Measurements from ENCODE around the gene IQCN.
A peak's percentile ranks its signal among the peaks of the same experiment; 100 is the strongest.

The IQCN gene

DNA sequence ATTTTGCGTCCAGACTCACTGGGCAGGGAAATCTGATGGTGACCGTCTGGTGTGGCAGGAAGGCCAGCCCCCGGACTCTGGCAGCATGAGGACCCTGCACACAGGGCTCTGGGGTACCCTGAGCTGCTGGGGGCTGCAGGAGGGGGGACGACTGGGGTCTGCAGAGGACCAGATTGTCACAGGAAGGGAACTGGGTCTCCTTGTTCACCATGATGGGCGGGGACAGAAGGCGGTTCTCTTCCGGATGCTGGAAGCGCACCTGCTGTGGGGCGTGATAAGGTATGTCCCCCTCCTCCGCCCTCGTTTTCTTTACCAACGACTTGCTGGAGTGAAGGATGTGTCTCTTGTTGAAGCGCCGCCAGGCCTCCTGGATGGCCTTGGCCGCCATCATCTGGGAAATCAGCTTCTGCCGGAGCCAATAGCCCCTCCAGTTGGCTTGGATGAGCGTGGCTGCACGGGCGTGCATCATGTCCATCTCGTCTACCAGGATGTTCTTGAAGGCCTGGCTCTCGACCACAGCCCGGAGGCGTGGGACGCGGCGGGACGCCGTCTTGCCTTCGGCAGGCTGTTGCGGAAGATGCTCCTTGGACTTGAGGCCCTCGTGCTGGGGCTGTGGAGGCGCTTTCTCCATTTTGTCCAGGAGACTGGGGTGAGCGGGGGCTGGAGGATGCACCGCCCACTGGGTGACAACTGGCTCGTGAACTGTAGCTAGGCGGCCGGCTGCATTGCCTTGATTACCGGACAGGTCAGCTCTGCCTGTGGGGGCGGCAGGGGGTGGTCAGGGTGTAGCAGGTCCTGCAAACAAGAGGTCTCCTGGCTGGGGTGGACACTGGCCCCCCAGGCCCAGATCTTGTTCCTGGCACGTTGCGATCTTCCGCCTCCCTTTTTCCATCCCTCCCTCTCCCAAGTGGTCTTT is 7.2 kb downstream of the IQCN start:
- no peak for DNase-seq (ENCODE audit: low read depth)

GRCh38 chr19:18265582-18265981 is 8.7 kb downstream of the IQCN start:
- no peak for DNase-seq (ENCODE audit: low read depth)

DNA sequence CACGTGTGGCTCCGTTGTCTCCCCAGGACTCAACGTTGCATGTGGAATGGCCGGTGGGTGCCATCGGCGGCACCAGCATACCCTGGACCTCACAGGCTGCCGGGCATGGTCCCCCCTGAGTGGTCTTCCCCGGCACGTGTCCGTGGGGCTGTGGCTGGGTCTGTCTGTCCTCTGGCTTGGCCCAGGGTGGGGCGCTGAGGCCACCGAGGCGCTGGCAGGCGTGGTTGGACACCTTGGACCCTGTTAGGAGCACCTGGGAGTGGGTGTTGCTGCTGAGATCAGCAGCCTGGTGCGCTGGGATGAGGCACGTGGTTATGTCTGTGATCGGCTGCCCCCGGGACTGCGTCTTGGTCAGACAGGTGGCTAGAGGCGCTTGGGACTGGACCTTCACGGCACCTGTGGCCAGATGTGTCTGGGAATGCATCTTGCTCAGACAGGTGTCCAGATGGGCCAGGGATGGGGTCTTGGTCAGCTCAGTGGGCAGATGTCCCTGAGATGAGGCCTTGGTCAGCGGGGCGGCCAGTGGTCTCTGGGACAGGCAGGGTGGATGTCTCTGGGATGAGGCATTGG is 9.2 kb downstream of the IQCN start:
- DNase-seq (ENCODE audit: low read depth), result no peak

DNA sequence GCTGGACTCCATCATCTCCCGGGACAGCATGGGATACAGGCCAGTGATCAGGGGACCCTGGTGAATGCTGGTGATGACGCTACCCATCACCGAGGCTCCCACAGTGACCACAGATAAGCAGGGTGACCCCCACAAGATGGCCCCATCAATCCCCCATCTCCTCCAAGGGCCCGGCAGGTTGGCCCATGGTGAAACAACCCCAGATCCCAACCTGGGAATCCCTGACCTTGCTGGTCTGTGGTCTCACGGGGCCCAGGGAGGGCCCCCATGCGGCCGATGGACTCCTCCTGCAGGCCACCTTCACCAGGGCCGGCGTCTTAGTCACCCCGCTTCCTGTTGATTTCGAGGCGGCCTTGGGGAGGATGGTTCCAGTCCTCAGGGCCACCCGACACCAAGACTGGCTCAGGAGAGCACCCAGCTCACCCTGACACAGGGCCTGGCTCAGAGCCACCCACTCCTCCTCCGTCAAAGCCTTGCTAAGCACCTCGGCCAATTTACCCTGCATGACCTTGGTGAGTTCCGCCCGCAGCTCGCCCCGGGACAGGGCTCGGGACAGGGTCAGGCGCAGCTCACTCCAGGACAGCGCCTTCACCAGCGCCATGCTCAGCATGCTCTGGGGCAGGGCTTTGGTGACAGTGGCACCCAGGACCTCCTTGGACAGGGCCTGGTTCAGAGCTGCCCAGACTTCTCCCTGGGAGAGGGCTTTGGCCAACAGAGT is 10.0 kb downstream of the IQCN start:
- DNase-seq (ENCODE audit: low read depth), result no peak

- no peak for DNase-seq (ENCODE audit: low read depth)
These were observed 10.7 kb downstream of the IQCN start for GRCh38 chr19:18263324-18264136.

- no peak for DNase-seq (ENCODE audit: low read depth)
These were observed 11.3 kb downstream of the IQCN start for GRCh38 chr19:18262917-18263316.

DNA sequence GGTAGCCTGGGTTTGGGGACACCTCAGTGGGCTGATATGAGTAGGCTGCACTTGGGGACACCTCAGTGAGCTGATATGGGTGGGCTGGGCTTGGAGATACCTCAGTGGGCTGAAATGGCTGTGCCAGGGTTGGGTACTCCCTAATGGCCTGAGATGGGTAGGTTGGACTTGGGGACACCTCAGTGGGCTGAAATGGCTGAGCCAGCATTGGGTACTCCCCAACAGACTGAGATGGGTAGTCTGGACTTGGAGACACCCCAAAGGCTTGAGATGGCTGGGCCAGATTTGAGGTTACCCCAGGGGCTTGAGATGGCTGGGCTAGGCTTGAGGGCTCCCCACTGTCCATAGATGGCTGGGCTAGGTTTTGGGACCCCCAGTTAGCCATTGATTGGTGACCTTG is 12.1 kb downstream of the IQCN start:
- DNase-seq (ENCODE audit: low read depth), result no peak

- no peak for DNase-seq (ENCODE audit: low read depth)
These were observed 12.8 kb downstream of the IQCN start for GRCh38 chr19:18261474-18261873.

- DNase-seq (ENCODE audit: low read depth), result no peak
These were observed 14.4 kb downstream of the IQCN start for GRCh38 chr19:18259893-18260292.

DNA sequence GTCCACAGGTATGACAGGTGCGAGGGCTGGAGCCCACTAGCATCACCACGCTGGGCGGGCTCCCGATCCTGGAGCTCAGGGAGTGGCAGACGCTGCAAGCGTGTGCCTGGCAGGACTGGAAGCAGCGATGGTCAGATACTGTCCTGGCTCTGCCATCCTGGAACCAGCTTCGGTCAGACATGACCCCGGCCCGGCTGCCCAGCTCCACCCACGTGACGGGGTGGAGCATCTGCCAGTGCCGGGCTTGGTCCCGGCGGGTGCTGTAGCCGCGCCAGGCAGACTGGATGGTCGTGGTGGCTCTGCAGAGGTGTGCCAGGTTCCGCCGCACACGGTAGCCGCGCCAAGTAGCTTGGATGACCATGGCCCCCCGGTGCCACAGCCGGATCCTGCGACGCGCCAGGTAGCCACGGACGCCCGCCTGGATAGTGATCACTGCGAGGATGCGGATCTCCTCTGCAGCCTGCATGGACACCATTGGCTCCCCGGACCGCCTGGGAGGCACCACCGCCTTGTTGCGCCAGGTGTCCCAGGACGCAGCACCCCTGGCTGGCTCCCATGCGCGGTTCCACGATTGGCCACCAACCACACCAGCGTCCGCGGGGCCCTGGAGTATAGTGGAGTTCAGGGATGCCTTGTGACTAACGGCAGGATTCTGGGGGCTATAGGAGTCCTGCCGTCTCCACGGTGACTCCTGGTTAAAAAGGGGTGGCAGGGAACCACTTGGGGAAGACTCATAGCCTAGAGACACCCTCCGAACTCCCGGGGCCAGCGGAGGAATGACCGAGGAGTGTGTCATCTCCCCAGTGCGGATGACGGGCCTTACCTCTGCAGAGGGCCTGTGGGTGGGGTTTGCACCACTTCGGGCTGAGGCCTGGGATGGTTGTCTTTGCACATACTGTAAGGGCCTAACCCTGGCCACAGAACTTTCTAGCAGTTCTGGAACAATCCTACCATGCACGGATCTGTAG is 16.5 kb downstream of the IQCN start:
- DNase-seq (ENCODE audit: low read depth), result no peak

GRCh38 chr19:18254546-18255503 is 19.4 kb downstream of the IQCN start:
- no peak for DNase-seq (ENCODE audit: low read depth)

DNA sequence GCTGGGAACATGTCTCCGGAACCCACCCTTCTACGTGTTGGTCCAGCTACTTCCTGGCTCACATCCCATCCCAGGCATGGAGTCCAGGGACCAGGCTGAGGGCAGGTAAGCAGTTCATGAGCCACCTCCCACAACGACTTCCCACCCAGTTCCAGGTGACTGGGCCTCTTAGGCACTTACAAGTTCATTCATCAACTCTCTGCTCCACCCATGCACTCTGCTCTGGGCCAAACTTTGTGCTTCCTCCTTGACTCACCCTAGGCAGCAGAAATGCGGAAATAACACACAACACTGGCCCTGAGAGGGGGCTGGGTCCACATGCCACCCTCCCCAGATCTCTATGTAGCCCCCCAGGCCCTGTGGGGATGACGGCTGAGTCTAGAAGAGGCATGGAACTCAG is 20.5 kb downstream of the IQCN start:
- no peak for DNase-seq (ENCODE audit: low read depth)

DNA sequence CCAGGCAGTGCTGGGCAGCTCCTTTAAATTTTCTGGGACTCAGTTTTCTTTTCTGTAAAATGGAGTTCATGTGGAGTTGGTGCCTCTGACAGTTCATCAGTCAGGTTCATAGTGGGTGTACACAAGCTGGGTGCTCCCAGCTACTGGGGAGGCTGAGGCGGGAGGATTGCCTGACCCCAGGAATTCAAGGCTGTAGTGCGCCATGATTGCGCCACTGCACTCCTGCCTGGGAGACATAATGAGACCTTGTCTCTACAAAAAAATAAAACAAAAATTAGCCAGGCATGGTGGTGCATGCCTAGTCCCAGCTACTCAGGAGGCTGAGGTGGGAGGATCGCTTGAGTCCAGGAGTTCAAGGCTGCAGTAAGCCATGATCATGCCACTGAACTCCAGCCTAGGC is 21.1 kb downstream of the IQCN start:
- no peak for DNase-seq (ENCODE audit: low read depth)

DNA sequence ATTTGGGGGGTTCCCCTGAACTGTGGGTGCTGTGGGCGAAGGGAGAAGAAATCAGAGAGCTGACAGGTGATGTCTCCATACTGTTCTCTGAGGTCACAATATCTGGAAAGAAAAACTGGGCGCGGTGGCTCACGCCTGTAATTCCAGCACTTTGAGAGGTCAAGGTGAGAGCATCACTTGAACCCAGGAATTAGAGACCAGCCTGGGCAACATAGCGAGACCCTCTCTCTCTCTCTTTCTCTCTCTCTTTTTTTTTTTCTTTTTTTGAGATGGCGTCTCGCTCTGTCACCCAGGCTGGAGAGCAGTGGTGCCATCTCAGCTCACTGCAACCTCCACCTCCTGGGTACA is 21.9 kb downstream of the IQCN start:
- DNase-seq (ENCODE audit: low read depth), result no peak

- peak; percentile 67 for DNase-seq (ENCODE audit: low read depth)
These were observed 22.5 kb downstream of the IQCN start for GRCh38 chr19:18251587-18252369.

DNA sequence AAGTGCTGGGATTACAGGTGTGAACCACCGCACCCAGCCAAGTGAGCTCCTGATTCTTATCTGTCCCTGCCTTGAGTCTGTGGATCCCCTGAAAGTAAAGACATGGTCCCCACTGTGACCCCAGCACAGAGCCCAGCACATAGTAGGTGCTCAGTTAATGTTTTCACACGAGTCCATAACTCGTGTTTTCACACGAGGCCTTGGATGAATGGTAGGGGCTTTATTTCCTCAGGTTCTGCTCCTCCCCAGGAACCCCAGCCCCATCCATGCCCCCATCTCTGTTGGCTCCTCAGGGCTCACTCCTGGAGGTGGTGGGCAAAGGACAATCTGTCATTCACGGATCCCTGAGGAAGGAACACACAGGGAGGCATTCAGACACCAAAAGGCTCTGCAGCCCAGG is 24.4 kb downstream of the IQCN start:
- DNase-seq (ENCODE audit: low read depth), result no peak

DNA sequence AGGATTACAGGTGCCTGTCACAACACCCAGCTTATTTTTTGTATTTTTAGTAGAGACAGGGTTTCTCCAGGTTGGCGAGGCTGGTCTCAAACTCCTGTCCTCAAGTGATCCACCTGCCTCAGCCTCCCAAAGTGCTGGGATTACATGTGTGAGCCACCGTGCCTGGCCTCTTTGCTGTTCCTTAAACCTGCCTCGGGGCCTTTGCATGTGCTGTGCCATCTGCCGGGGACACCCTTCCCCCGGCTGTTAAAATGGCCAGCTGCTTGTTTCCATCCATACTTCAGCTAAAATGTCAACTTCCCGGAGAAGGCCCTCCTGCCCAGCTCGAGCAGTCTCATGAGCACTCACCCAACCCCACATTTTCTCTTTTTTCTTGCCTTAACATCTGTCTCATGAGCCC is 29.0 kb downstream of the IQCN start:
- no peak for DNase-seq (ENCODE audit: low read depth)

- DNase-seq (ENCODE audit: low read depth), result no peak
These were observed 34.9 kb downstream of the IQCN start for GRCh38 chr19:18239303-18239702.

- DNase-seq (ENCODE audit: low read depth), result no peak
These were observed 40.1 kb downstream of the IQCN start for GRCh38 chr19:18234194-18234593.
